ENCODE results near the gene TMPRSS3.

- TF ChIP-seq POLR2A (IDR thresholded peaks at IDR 0.05) (no peak), CTCF (IDR thresholded peaks at IDR 0.05) (no peak)
Observed at GRCh38 chr21:42358937-42359336, 36.9 kb downstream of the TMPRSS3 start.
